ENCODE results near the gene PAGR1. TPM values are rescaled to one million over a fixed set of nuclear protein-coding genes. Genes with fewer than 3 reads are reported as not detected.

The PAGR1 gene
- total and polyA plus RNA-seq, 2 of the 8 experiments (the other 6 are each of a cell fraction or from before 2014, with no cell fraction given) = 35.4 to 56.4 TPM

DNA sequence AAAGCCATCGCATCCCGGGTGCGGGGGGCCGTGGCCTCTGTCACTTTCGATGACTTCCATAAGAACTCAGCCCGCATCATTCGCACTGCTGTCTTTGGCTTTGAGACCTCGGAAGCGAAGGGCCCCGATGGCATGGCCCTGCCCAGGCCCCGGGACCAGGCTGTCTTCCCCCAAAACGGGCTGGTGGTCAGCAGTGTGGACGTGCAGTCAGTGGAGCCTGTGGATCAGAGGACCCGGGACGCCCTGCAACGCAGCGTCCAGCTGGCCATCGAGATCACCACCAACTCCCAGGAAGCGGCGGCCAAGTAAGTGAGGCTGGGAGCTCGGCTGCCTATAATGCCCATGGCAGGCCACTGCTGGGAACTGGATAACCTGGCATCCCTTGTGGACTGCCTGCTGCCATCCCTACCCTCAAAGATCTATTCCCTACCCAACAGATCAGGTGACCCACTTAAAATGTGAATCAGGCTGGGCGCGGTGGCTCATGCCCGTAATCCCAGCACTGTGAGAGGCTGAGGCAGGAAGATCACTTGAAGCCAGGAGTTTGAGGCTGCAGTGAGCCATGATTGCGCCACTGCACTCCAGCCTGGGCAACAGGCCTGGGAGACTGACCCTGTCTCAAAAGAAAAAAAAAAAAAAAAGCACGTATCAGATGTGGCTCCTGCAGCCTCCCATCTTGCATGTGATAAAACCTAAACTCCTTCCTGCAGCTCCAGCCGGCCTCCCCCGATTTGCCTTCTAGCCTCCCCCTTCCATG is 28.8 kb downstream of the PAGR1 start:
- no peak overlapping the region for H2AK5ac ChIP-seq (ENCODE audit: low read depth, low read length)
- no peaks in the 10 kb centered on the region for H3K27me3 ChIP-seq (replicated peaks in 1 of 4; ENCODE audit: control insufficient read depth in 3 of 4, extremely low read depth in 1 of 4, insufficient read depth in 3 of 4, low read length in 3 of 4)
- no peak overlapping the region for H3K27ac ChIP-seq (ENCODE audit: low read depth, low read length)
- no peak overlapping the region for H3K4me3 ChIP-seq (ENCODE audit: extremely low read depth in 1 of 4, insufficient read depth in 2 of 4, low read depth in 3 of 4, low read length in 4 of 4)
- no peaks in the 10 kb centered on the region; a peak in 2 of 7 replicates for H3K4me1 ChIP-seq (replicated peaks in 1 of 4; ENCODE audit: control insufficient read depth in 3 of 4, insufficient read depth in 4 of 4, low read length in 3 of 4)
- peak overlapping the region; percentile 18; the same call in 1 of the 2 replicates for H4K8ac ChIP-seq (ENCODE audit: extremely low read depth, insufficient read depth, low read length)
- H2BK120ac ChIP-seq (replicated peaks; ENCODE audit: low read depth, low read length) = no peak overlapping the region
- H3K56ac ChIP-seq (replicated peaks; ENCODE audit: insufficient read length, low read depth, low read length) = no peak overlapping the region
- H2BK20ac ChIP-seq (ENCODE audit: low read length) = no peak overlapping the region
- no peak overlapping the region for H4K91ac ChIP-seq (replicated peaks; ENCODE audit: insufficient read length, low read length)
- no peak overlapping the region for H3K9ac ChIP-seq (replicated peaks in 1 of 4; ENCODE audit: extremely low read depth in 1 of 4, low read depth in 3 of 4, low read length in 3 of 4)
- H4K5ac ChIP-seq (ENCODE audit: insufficient read length, low read depth, low read length) = no peak overlapping the region
- CTCF ChIA-PET (ENCODE audit: partially characterized antibody) = interaction anchor here (0.6 to 15.0 kb wide), 4 partner anchors 10 to 29 kb away, joined by 3 to 212 read pairs (median 3); partner anchors contain the start of genes MVP and PAGR1
- DNase-seq (ENCODE audit: low read depth in 1 of 2, low spot score in 2 of 2) (no peak), FAIRE-seq (no peak)
- no peak overlapping the region for H3K23ac ChIP-seq (ENCODE audit: insufficient read length)
- no peak overlapping the region for H2BK5ac ChIP-seq (ENCODE audit: low read depth, low read length)
- no peak for TF ChIP-seq GTF2F1 (IDR thresholded peaks at IDR 0.05; ENCODE audit: borderline replicate concordance, low read depth, low read length)
- no peak for TF ChIP-seq YY1 (IDR thresholded peaks at IDR 0.05; ENCODE audit: low read depth, low read length)
- TF ChIP-seq NRF1 (IDR thresholded peaks at IDR 0.05; ENCODE audit: low read depth, low read length) = no peak
- no peak for TF ChIP-seq SRF (IDR thresholded peaks at IDR 0.05; ENCODE audit: low read depth, low read length)
- no peak for TF ChIP-seq SP2 (IDR thresholded peaks at IDR 0.05; ENCODE audit: low read length)
- no peak for TF ChIP-seq POLR2AphosphoS5 (IDR thresholded peaks at IDR 0.05; ENCODE audit: low read depth, low read length)
- no peaks in the 10 kb centered on the region for H3K23me2 ChIP-seq (ENCODE audit: low read depth, low read length)
- H3K18ac ChIP-seq (ENCODE audit: extremely low read depth, low read length) = no peak overlapping the region
- no peak overlapping the region for H2AFZ ChIP-seq (ENCODE audit: low read length)
- 92% methylated on average over 27 of the region's 28 CpGs; no CpG with 5 or more reads in 1 of the 2 experiments for WGBS, 2 experiments (ENCODE audit: extremely low coverage in 1 of 2, insufficient coverage in 1 of 2, insufficient read length in 1 of 2, insufficient replicate concordance in 2 of 2, low coverage in 1 of 2, low lambda C conversion rate in 2 of 2, missing lambda C conversion rate in 1 of 2)
- H3K79me2 ChIP-seq (ENCODE audit: control insufficient read depth in 1 of 2, insufficient read depth in 2 of 2, low read length in 2 of 2) = no peaks in the 10 kb centered on the region
- H3K4ac ChIP-seq (replicated peaks; ENCODE audit: insufficient read length, low read depth, low read length) = no peak overlapping the region
- no peaks in the 10 kb centered on the region for H3K79me1 ChIP-seq (ENCODE audit: low read depth, low read length)
- POLR2A ChIA-PET (ENCODE audit: partially characterized antibody) = interaction anchor here (0.9 to 12.7 kb wide), 7 partner anchors 8 to 37 kb away, joined by 3 to 167 read pairs (median 4); partner anchors contain the start of genes CDIPT, MVP and PAGR1
- no peaks in the 10 kb centered on the region for H3K9me3 ChIP-seq (ENCODE audit: insufficient read depth in 2 of 2, low read depth in 1 of 2, low read length in 1 of 2)
- H4K20me1 ChIP-seq (replicated peaks in 1 of 2; ENCODE audit: control insufficient read depth in 1 of 2, insufficient read depth in 2 of 2, low read length in 2 of 2) = no peaks in the 10 kb centered on the region
- no peak overlapping the region for H2BK12ac ChIP-seq (ENCODE audit: low read depth, low read length)
- H3K4me2 ChIP-seq (ENCODE audit: insufficient read depth in 1 of 2, low read depth in 2 of 2, low read length in 2 of 2) = no peak overlapping the region
- no peak overlapping the region for H3K14ac ChIP-seq (ENCODE audit: insufficient read length)
- no peak overlapping the region for H2BK15ac ChIP-seq (ENCODE audit: low read length)
- H3K36me3 ChIP-seq (ENCODE audit: control insufficient read depth in 2 of 4, insufficient read depth in 4 of 4, low read length in 3 of 4) = no peaks in the 10 kb centered on the region
